HL-60 (cell line): Measurements from ENCODE around the gene ARHGAP26.
A peak's percentile ranks its signal among the peaks of the same experiment; 100 is the strongest.

Experiments
- CTCF ChIP-seq: IDR thresholded peaks from one replicate; pipeline ENCODE4 v1.5.1; 2011; ENCODE audit warnings: low read length, control low read depth, inconsistent platforms; ENCODE audit not compliant: insufficient read depth
- GABPA ChIP-seq: IDR thresholded peaks from 2 replicates; pipeline ENCODE4 v1.6.1; 2012; ENCODE audit warnings: low read depth
- POLR2AphosphoS5 ChIP-seq: IDR thresholded peaks from 2 replicates; pipeline ENCODE4 v1.6.1; 2012; ENCODE audit warnings: low read depth
- SPI1 ChIP-seq: IDR thresholded peaks from 2 replicates; pipeline ENCODE4 v1.6.1; 2012; ENCODE audit warnings: low read depth, mild to moderate bottlenecking, borderline replicate concordance

- TF ChIP-seq CTCF (no peak), POLR2AphosphoS5 (no peak), GABPA (no peak), SPI1 (peak; percentile 16; the same call in 1 of the 2 replicates)
Measured at GRCh38 chr5:143030349-143030748, 260.2 kb downstream of the ARHGAP26 start.
